Aorta (tissue), 5 donors: Measurements from ENCODE around the gene PPY. TPM values are rescaled to one million over a fixed set of nuclear protein-coding genes. Genes with fewer than 3 reads are reported as not detected.
"Not testable (repeated sequence)": the region's sequence is repeated elsewhere in the genome, so short reads cannot be mapped to it uniquely, and the experiment has no call there.

Source experiments
- ATAC-seq: fragments of 200-7000 bp; cut with Tn5 transposase; one replicate; pipeline ENCODE4 v1.9.1; 2022; ENCODE audit warnings: moderate library complexity; ENCODE audit not compliant: low FRiP score
- DNase-seq, 2 donors: peaks; one replicate each; pipeline ENCODE4 v3.0.0-alpha.2; 2020
- H3K27ac ChIP-seq, 2 donors: one replicate each; pipeline ENCODE4 v1.5.1; 2013; ENCODE audit warnings: low read length in 2 of 2, mild to moderate bottlenecking in 2 of 2, moderate library complexity in 2 of 2, control low read depth in 1 of 2, inconsistent platforms in 1 of 2, low read depth in 1 of 2
- H3K27me3 ChIP-seq, 2 donors: one replicate each; pipeline ENCODE4 v1.6.1; 2013; ENCODE audit warnings: control low read depth in 1 of 2, low read length in 1 of 2, mild to moderate bottlenecking in 1 of 2, moderate library complexity in 1 of 2; ENCODE audit not compliant: insufficient read depth in 2 of 2, control insufficient read depth in 1 of 2
- H3K36me3 ChIP-seq, 2 donors: one replicate each; pipeline ENCODE4 v1.6.1; 2013; ENCODE audit warnings: control low read depth in 1 of 2, low read length in 1 of 2, mild to moderate bottlenecking in 1 of 2; ENCODE audit not compliant: insufficient read depth in 2 of 2, control insufficient read depth in 1 of 2
- H3K4me1 ChIP-seq, 2 donors: one replicate each; pipeline ENCODE4 v1.6.1; 2013; ENCODE audit warnings: low read length in 2 of 2, control low read depth in 1 of 2, mild to moderate bottlenecking in 1 of 2, moderate library complexity in 1 of 2; ENCODE audit not compliant: insufficient read depth in 2 of 2, control insufficient read depth in 1 of 2
- H3K4me3 ChIP-seq, 2 donors: one replicate each; pipeline ENCODE4 v1.5.1; 2013; ENCODE audit warnings: low read length in 2 of 2, control low read depth in 1 of 2, mild to moderate bottlenecking in 1 of 2
- H3K9me3 ChIP-seq: one replicate; pipeline ENCODE4 v1.6.1; 2013; ENCODE audit warnings: mild to moderate bottlenecking, low read length; ENCODE audit not compliant: control insufficient read depth
- WGBS, 2 donors: extraction: QIAGEN DNeasy Blood & Tissue Kit; methylation state at CpG; one replicate each; pipeline ENCODE4 v1.1.7; 2013; 5-methylcytosine and 5-hydroxymethylcytosine counted together
- intact Hi-C, 2 donors: fragments of 100-400 bp; cut with DNase I; formaldehyde crosslinking; loops; one replicate each; pipeline versions ENCODE4 v1.14.2 to v1.15.0; 2022
- polyA plus RNA-seq, 2 donors: library from polyadenylated mRNA; stranded (reverse); fragments of 200-250 nt; gene quantifications; one replicate each; pipeline ENCODE4 v1.2.3, GENCODE V29; 2013
- total RNA-seq, 2 donors: library from RNA; stranded (reverse); fragmentation: NEBNext Ultra II Directional; extraction: Animal tissue kit (Norgen Biotek cat#: 25700); gene quantifications; one replicate each; pipeline ENCODE4 v1.2.1, GENCODE V29; 2021
- donor health status: healthy with polysubstance abuse.
- donor health status: Bipolar disorder and iron deficiency.
- donor health status: DM: no; HTN: no; CAD: no.
- donor health status: DM: no; HTN: no; CAD: no.
- donor health status: DM: yes; HTN: yes; CAD: no.

PPY gene
- total and polyA plus RNA-seq, 4 donors: not detected

DNA sequence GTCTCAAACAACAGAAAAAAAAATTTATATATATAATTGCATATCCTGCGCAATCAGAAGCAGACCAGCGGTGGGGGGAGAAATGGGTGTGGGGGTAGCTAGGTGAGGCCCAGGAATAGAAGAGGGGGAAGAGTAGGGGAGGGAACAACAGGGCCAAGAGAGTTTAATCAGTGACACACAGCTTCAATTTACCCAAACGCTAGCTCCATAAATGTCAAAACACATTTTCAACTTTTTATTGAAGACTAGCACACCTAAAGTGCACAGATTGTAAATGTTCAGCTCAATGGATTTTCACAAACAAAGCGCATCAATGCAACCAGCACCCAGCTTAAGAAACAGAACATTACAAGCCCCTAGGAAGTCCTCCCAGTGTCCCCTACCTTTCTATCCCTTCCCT lies 37.4 kb upstream of the PPY start:
- Histone ChIP-seq H3K9me3 (no peaks in the 10 kb centered on the region), H3K27me3 (no peaks in the 10 kb centered on the region), H3K4me3 (no peak overlapping the region), H3K36me3 (no peaks in the 10 kb centered on the region), H3K4me1 (no peaks in the 10 kb centered on the region), H3K27ac (no peak overlapping the region)
- intact Hi-C loops: no loop called here
- 85 to 89% methylated on average over 4 of the region's 4 CpGs for WGBS, 2 donors
- DNase-seq (no peak), ATAC-seq (no peak)

DNA sequence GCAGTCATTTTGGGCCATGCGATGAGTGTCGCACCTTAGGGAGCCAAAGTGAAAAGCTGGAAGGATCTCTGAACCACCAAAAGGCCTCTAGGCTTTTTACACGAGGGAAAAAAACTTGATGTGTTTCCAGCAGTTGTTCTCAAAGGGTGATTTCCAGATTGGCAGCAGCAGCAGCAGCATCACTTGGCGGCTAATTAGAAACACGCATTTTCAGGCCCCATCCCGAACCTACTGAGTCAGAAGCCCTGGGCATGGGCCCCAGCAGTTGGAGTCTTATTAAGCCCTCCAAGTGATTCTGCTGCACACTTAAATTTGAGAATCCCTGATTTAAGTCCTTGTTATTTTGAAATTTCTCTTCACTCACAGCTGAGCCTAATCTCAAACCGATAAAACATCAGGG lies 36.7 kb upstream of the PPY start:
- no peaks in the 10 kb centered on the region for H3K36me3 ChIP-seq
- ATAC-seq (no peak), DNase-seq (no peak)
- H3K4me1 ChIP-seq: no peaks in the 10 kb centered on the region
- no peaks in the 10 kb centered on the region for H3K27me3 ChIP-seq
- intact Hi-C loops: no loop called here
- H3K4me3 ChIP-seq: no peak overlapping the region
- WGBS, 2 donors: 75 to 77% methylated on average over 7 of the region's 7 CpGs
- no peaks in the 10 kb centered on the region for H3K9me3 ChIP-seq
- no peak overlapping the region for H3K27ac ChIP-seq

DNA sequence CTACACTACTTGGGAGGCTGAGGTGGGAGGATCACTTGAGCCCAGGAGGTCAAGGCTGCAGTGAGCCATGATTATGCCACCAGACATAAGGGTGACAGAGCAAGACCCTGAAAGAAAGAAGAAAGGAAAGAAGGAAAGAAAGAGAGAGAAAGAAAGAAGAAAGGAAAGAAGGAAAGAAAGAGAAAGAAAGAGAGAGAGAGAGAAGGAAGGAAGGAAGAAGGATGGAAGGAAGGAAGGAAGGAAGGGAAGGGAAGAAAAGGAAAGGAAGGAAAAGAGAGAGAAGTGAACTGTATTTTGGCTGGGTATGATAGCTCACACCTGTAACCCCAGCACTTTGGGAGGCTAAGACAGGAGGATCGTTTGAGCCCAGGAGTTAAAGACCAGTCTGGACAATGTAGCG lies 35.8 kb upstream of the PPY start:
- H3K27ac ChIP-seq: no peak overlapping the region
- DNase-seq: no peak
- no peaks in the 10 kb centered on the region for H3K36me3 ChIP-seq
- H3K4me1 ChIP-seq: no peaks in the 10 kb centered on the region
- 73 to 75% methylated on average over 2 of the region's 2 CpGs for WGBS, 2 donors
- H3K9me3 ChIP-seq: no peaks in the 10 kb centered on the region
- H3K27me3 ChIP-seq: no peaks in the 10 kb centered on the region
- H3K4me3 ChIP-seq: no peak overlapping the region
- no peak for ATAC-seq
- intact Hi-C loops: no loop called here

DNA sequence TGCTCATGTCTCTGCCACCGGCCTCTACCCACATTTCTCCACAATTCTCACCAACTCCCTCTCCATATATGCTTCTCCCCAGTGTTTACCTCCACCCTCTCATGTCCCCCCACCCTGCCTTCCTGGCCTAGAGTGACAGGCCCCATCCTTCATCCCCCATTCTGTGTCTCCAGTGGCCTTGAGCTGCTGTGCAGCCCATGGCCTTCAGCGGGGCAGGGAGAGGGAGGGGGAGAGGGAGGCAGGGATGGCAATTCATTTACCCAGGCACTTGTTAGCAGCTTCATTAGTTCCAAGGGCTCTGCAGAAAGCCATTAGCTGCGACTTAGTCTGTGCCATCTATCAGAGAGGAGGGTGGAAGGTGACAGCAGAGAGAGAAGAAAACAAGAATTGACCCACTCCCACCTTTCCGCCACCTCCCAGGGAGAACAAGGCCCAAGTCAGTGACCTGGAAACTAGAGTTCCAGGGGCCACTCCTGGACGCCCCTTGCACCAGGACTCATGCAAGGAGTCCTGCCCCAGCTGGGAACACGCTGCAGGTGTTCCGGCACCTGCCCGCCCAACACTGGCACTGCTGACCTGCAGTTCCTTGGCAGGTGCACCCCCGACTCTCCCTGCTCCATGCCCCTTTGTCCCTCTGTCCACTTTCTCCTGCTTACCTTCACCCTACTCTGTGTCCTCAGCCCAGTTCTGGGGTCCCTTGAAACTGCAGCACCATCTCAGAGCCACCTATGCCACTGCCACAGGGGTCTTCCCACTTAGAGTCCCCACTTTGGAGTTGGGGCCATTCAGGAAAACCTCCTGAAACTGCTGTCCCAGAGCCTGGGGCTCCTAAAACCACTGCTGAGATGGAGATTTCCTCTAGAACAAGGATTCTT lies 34.9 kb upstream of the PPY start:
- no peak overlapping the region for H3K27ac ChIP-seq
- ATAC-seq (no peak), DNase-seq (no peak)
- WGBS, 2 donors: 73 to 77% methylated on average over 8 to 9 of the region's 9 CpGs
- H3K36me3 ChIP-seq: no peaks in the 10 kb centered on the region
- H3K27me3 ChIP-seq: no peaks in the 10 kb centered on the region
- intact Hi-C loops: no loop called here
- no peak overlapping the region for H3K4me3 ChIP-seq
- no peaks in the 10 kb centered on the region for H3K4me1 ChIP-seq
- no peaks in the 10 kb centered on the region for H3K9me3 ChIP-seq

DNA sequence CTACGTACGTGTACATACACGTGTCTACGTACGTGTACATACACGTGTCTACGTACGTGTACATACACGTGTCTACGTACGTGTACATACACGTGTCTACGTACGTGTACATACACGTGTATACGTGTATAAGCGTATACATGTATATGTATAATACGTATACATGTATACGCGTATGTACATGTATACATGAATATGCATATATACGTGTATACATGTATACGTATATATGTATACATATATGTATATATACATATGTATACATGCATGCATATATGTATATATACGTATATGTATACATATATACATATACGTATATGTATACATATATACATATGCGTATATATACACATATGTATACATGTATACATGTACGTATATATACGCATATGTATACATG lies 33.6 kb upstream of the PPY start:
- Histone ChIP-seq H3K9me3 (no peaks in the 10 kb centered on the region), H3K4me3 (no peak overlapping the region), H3K27ac (no peak overlapping the region), H3K36me3 (no peaks in the 10 kb centered on the region), H3K27me3 (no peaks in the 10 kb centered on the region), H3K4me1 (no peaks in the 10 kb centered on the region)
- intact Hi-C loops: no loop called here
- no peak for ATAC-seq
- 88% methylated on average over 19 to 22 of the region's 27 CpGs for WGBS, 2 donors
- no peak for DNase-seq

DNA sequence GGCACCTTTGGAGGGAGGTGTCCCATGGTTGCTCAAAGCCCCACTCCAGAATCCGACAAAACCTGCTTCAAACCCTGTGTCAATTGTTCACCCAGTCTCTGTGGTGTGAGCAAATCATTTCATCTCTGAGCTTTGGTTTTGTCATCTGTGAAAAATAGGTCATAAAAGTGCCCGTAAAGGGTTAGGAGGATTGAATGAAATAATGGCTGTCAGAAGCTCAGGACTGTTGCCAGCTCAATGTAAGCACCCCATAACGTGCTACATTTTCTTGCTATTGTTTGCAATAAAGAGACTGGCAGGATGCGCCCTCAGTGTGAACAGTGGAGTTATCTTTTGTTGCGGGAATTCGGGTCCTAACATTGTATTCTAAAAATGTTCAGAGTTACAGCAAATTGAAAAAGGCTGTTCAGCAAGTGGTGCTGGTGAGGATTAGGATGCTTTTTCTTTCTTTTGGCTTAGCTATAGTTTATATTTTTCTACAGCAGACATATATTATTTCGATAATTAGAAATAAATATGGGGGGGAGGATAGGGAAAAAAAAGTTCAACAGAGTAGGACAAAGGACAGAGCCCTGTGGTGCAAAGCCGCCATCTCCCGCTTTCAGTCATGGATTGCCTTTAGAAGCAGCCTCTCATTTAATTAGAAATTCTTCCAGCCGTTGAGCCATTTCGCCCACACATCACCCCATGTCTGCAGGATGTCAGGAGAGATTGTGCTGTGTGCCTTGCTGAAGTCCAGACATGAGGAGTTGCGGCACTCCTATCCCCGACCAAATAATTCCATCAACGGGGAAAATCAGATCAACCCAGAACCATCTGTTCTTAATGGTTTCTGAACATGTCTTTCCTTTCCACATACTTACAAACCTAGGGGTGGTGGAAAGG lies 32.3 kb upstream of the PPY start:
- H3K27me3 ChIP-seq: no peaks in the 10 kb centered on the region
- WGBS, 2 donors: 53 to 57% methylated on average over 14 of the region's 14 CpGs
- no peaks in the 10 kb centered on the region for H3K9me3 ChIP-seq
- intact Hi-C loops: no loop called here
- H3K4me1 ChIP-seq: no peaks in the 10 kb centered on the region
- no peaks in the 10 kb centered on the region for H3K36me3 ChIP-seq
- H3K4me3 ChIP-seq: no peak overlapping the region
- DNase-seq (no peak), ATAC-seq (no peak)
- no peak overlapping the region for H3K27ac ChIP-seq

DNA sequence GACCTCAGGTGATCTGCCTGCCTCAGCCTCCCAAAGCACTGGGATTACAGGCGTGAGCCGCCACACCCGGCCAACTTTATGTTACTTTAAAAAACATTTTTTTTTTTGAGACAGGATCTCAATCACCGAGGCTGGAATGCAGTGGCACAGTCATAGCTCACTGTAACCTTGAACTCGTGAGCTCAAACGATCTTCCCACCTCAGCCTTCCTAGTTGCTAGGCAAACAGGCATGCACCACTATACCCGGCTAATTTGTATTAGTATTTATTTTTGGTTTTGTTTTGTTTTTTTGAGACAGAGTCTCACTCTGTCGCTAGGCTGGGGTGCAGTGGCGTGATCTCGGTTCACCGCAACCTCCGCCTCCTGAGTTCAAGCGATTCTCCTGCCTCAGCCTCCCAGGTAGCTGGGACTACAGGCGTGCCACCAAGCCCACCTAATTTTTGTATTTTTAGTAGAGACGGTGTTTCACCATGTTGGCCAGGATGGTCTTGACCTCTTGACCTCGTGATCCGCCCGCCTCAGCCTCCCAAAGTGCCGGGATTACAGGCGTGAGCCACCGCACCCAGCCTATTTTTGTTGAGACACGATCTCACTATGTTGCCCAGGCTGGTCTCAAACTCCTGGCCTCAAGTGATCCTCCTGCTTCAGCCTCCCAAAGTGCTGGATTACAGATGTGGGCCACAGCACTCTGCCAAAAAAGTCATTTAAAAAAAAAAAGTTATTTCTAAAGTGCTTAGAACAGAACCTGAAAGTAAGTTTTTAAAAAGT lies 30.4 kb upstream of the PPY start:
- DNase-seq, H3K9me3 ChIP-seq, H3K4me3 ChIP-seq, H3K27me3 ChIP-seq, H3K27ac ChIP-seq, intact Hi-C loops, H3K36me3 ChIP-seq, ATAC-seq, H3K4me1 ChIP-seq: not testable (repeated sequence)
- 88% methylated on average over 22 of the region's 22 CpGs for WGBS, 2 donors

DNA sequence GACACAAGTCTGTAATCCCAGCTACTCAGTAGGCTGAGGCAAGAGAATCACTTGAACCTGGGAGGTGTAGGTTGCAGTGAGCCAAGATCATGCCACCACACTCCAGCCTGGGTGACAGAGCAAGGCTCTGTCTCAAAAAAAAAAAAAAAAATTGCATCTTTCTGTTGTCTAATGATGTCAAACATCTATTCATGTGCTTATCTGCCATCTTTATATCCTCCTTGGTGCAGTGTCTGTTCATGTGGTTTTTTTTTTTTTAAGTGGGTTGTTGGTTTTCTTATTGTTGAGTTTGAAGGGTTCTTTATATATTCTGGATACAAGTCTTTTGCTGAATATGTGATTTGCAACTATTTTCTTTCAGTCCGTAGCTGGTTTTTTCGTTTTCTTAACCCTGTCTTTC lies 29.2 kb upstream of the PPY start:
- H3K4me3 ChIP-seq, intact Hi-C loops, H3K9me3 ChIP-seq, ATAC-seq, H3K27ac ChIP-seq, DNase-seq, H3K27me3 ChIP-seq, H3K36me3 ChIP-seq, H3K4me1 ChIP-seq: not testable (repeated sequence)
- WGBS, 2 donors: 45 to 55% methylated on average over 2 of the region's 2 CpGs
